Esophagus (tissue), 2 donors: ENCODE results near the gene AGBL1. TPM values are rescaled to one million over a fixed set of nuclear protein-coding genes. Genes with fewer than 3 reads are reported as not detected.

Experiments
- H3K27ac ChIP-seq, 2 donors: one replicate each; pipeline ENCODE4 v1.5.1; 2013; ENCODE audit warnings: low read depth in 2 of 2, mild to moderate bottlenecking in 2 of 2, inconsistent platforms in 1 of 2, low read length in 1 of 2, moderate library complexity in 1 of 2
- H3K27me3 ChIP-seq, 2 donors: one replicate each; pipeline ENCODE4 v1.6.1; 2013; ENCODE audit warnings: low read length in 2 of 2, control low read depth in 1 of 2, mild to moderate bottlenecking in 1 of 2; ENCODE audit not compliant: insufficient read depth in 2 of 2, control insufficient read depth in 1 of 2
- H3K36me3 ChIP-seq, 2 donors: one replicate each; pipeline ENCODE4 v1.6.1; 2013; ENCODE audit warnings: low read length in 1 of 2; ENCODE audit not compliant: control insufficient read depth in 2 of 2, insufficient read depth in 2 of 2
- H3K4me1 ChIP-seq, 2 donors: one replicate each; pipeline ENCODE4 v1.6.1; 2013; ENCODE audit warnings: low read length in 1 of 2; ENCODE audit not compliant: control insufficient read depth in 2 of 2, insufficient read depth in 2 of 2
- H3K4me3 ChIP-seq, 2 donors: one replicate each; pipeline ENCODE4 v1.5.1; 2013; ENCODE audit warnings: low read length in 2 of 2, mild to moderate bottlenecking in 2 of 2, low read depth in 1 of 2, moderate library complexity in 1 of 2
- H3K9me3 ChIP-seq, 2 donors: one replicate each; pipeline ENCODE4 v1.6.1; 2013; ENCODE audit warnings: mild to moderate bottlenecking in 2 of 2, low read depth in 1 of 2, low read length in 1 of 2, moderate library complexity in 1 of 2; ENCODE audit not compliant: control insufficient read depth in 2 of 2, insufficient read depth in 1 of 2
- WGBS, 2 donors: extraction: QIAGEN DNeasy Blood & Tissue Kit; methylation state at CpG; one replicate each; pipeline ENCODE4 v1.1.7; 2013; 5-methylcytosine and 5-hydroxymethylcytosine counted together
- polyA plus RNA-seq, 2 donors: library from polyadenylated mRNA; stranded (reverse); fragments of 200-250 nt; gene quantifications; one replicate each; pipeline ENCODE4 v1.2.3, GENCODE V29; 2013
- donor health status: healthy with polysubstance abuse.
- donor health status: Bipolar disorder and iron deficiency.

Gene AGBL1
- polyA plus RNA-seq, 2 donors, result 0.01 TPM; not detected in 1

GRCh38 chr15:86765281-86765680 is 685.6 kb downstream of the AGBL1 start:
- no peaks in the 10 kb centered on the region for H3K4me1 ChIP-seq
- WGBS, 2 donors, result 69 to 73% methylated on average over 5 of the region's 5 CpGs
- H3K27me3 ChIP-seq, result peaks cover 0 to 2% of the 10 kb centered on the region in 2 donors
- H3K27ac ChIP-seq, result no peak overlapping the region
- H3K9me3 ChIP-seq, result no peaks in the 10 kb centered on the region
- no peaks in the 10 kb centered on the region for H3K36me3 ChIP-seq
- no peak overlapping the region for H3K4me3 ChIP-seq

- 62% methylated on average over 3 of the region's 3 CpGs for WGBS, 2 donors
- Histone ChIP-seq H3K27ac (no peak overlapping the region), H3K9me3 (no peaks in the 10 kb centered on the region), H3K36me3 (no peaks in the 10 kb centered on the region), H3K27me3 (no peaks in the 10 kb centered on the region), H3K4me3 (no peak overlapping the region), H3K4me1 (no peaks in the 10 kb centered on the region)
These were observed 692.8 kb downstream of the AGBL1 start for GRCh38 chr15:86772369-86773059.

GRCh38 chr15:86773736-86774135 is 694.1 kb downstream of the AGBL1 start:
- Histone ChIP-seq H3K36me3 (no peaks in the 10 kb centered on the region), H3K27ac (no peak overlapping the region), H3K27me3 (no peaks in the 10 kb centered on the region), H3K4me1 (no peaks in the 10 kb centered on the region), H3K9me3 (no peaks in the 10 kb centered on the region), H3K4me3 (no peak overlapping the region)
- WGBS, 2 donors, result 86 to 88% methylated on average over 1 of the region's 1 CpG

GRCh38 chr15:86776145-86776544 is 696.5 kb downstream of the AGBL1 start:
- no peaks in the 10 kb centered on the region for H3K27me3 ChIP-seq
- no peak overlapping the region for H3K4me3 ChIP-seq
- H3K9me3 ChIP-seq, result no peaks in the 10 kb centered on the region
- H3K36me3 ChIP-seq, result no peaks in the 10 kb centered on the region
- H3K4me1 ChIP-seq, result no peaks in the 10 kb centered on the region
- no peak overlapping the region for H3K27ac ChIP-seq
- 70 to 83% methylated on average over 2 of the region's 2 CpGs for WGBS, 2 donors

- Histone ChIP-seq H3K9me3 (no peaks in the 10 kb centered on the region), H3K4me3 (no peak overlapping the region), H3K27me3 (no peaks in the 10 kb centered on the region), H3K36me3 (no peaks in the 10 kb centered on the region), H3K27ac (no peak overlapping the region), H3K4me1 (no peaks in the 10 kb centered on the region)
- WGBS, 2 donors, result 93 to 95% methylated on average over 1 of the region's 1 CpG
These were observed 716.9 kb downstream of the AGBL1 start for GRCh38 chr15:86796521-86796920.

DNA sequence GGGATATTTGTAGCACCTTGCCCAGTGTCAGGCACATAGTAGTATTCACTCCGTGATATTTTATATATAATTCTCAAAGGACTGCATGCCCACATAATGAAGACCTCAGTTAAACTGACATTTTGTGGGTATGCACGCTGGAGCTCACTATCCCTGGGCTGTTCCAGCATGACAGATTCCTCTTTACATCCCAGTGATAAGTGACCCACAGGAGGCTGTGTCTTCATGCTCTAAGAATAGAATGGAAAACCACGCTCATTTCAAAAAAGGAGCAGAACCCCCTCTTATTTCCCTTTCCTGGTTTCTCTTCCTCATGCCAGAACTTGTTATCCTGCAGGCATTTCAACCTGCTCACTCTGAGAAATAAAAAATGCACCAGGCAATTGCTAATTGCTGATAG is 717.5 kb downstream of the AGBL1 start:
- H3K4me3 ChIP-seq, result no peak overlapping the region
- no peaks in the 10 kb centered on the region for H3K4me1 ChIP-seq
- no peaks in the 10 kb centered on the region for H3K27me3 ChIP-seq
- H3K36me3 ChIP-seq, result no peaks in the 10 kb centered on the region
- 60% methylated on average over 3 of the region's 3 CpGs for WGBS, 2 donors
- H3K9me3 ChIP-seq, result no peaks in the 10 kb centered on the region
- H3K27ac ChIP-seq, result no peak overlapping the region

DNA sequence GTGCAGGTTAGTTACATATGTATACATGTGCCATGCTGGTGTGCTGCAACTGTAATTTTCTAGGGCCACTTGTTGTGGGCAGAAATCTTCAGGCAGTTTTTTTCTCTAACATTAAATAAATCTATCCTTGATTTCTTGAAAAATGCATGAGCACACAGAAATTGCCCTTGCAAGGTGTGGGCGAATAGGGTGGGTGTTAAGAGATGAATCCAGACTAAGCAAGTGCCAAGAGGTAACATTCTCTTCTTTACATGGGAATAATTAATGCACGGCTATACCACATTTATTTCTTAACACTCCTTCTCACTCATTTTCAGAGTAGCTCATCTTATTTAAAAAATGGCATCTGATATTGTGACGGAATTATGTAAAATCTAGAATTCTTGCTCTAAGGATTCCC is 719.6 kb downstream of the AGBL1 start:
- 86 to 93% methylated on average over 3 of the region's 3 CpGs for WGBS, 2 donors
- Histone ChIP-seq H3K27ac (no peak overlapping the region), H3K4me3 (no peak overlapping the region), H3K36me3 (no peaks in the 10 kb centered on the region), H3K9me3 (no peaks in the 10 kb centered on the region), H3K4me1 (no peaks in the 10 kb centered on the region), H3K27me3 (no peaks in the 10 kb centered on the region)

DNA sequence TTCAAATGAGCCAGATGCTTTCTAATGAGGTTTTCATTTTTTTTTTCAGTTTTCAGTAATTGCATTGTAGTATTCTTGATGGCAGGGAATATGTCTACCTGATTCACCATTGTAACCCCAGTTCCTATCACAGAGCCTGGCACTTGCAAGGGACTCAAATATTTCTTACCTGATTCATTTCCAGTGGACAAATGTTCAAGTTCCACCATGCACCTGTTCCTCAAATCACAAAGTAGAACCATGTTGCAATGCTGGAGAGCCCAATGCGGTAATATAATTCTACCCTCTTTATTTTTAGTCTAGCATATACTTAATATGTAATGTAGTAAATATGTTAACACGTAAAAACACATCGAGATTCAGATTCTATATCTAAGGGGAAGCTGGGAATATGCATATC is 722.6 kb downstream of the AGBL1 start:
- no peaks in the 10 kb centered on the region for H3K36me3 ChIP-seq

GRCh38 chr15:86804406-86804805 is 724.7 kb downstream of the AGBL1 start:
- no peak overlapping the region for H3K4me3 ChIP-seq
- no peaks in the 10 kb centered on the region for H3K9me3 ChIP-seq
- H3K4me1 ChIP-seq, result no peaks in the 10 kb centered on the region
- no peaks in the 10 kb centered on the region for H3K36me3 ChIP-seq
- H3K27me3 ChIP-seq, result no peaks in the 10 kb centered on the region
- 93 to 97% methylated on average over 2 of the region's 2 CpGs for WGBS, 2 donors
- H3K27ac ChIP-seq, result no peak overlapping the region

More for the DNA sequence above, 722.6 kb downstream of the AGBL1 start:
- H3K27ac ChIP-seq, result no peak overlapping the region
- no peaks in the 10 kb centered on the region for H3K4me1 ChIP-seq
- H3K27me3 ChIP-seq, result no peaks in the 10 kb centered on the region
- no peaks in the 10 kb centered on the region for H3K9me3 ChIP-seq
- WGBS, 2 donors, result 92 to 93% methylated on average over 3 of the region's 3 CpGs
- no peak overlapping the region for H3K4me3 ChIP-seq

DNA sequence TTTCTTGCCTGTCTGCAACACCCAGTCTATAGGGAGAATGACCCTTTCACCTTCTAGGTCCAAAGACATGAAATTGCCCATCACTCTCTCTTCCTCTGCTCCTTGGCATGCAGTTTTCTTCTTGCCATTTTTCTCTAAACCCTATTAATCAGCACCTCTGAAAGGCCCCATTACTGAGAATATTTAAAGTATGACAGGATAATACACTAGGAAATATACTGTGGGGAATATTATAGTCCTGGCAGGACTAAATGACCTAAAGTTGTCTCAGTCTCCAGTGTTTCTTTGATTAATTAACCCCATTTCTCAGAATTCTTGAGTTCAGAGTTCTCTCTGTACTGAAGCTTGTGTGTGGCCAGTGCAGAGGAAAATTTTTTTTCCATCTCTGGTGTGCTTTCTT is 730.7 kb downstream of the AGBL1 start:
- no peak overlapping the region for H3K4me3 ChIP-seq
- no peak overlapping the region for H3K27ac ChIP-seq
- no peaks in the 10 kb centered on the region for H3K9me3 ChIP-seq
- no peaks in the 10 kb centered on the region for H3K4me1 ChIP-seq
- peaks cover 0 to 2% of the 10 kb centered on the region in 2 donors for H3K27me3 ChIP-seq
- H3K36me3 ChIP-seq, result no peaks in the 10 kb centered on the region
